ENCODE data around the gene CBX1. TPM values are rescaled to one million over a fixed set of nuclear protein-coding genes. Genes with fewer than 3 reads are reported as not detected.

Gene CBX1
- total and polyA plus RNA-seq, 2 of the 13 experiments (the other 11 are each of a cell fraction or from before 2014, with no cell fraction given), result 17.8 to 108 TPM

- TF ChIP-seq HMGXB3 (CRISPR knock-in tag; IDR thresholded peaks at IDR 0.05; ENCODE audit: borderline replicate concordance), result peak; percentile 98
- peak; percentile 41; the same call in 1 of the 2 replicates for TF ChIP-seq ZFX (CRISPR knock-in tag; IDR thresholded peaks at IDR 0.05; ENCODE audit: low read depth)
- TF ChIP-seq NR3C1 (CRISPR knock-in tag; IDR thresholded peaks at IDR 0.05), result no peak
- TF ChIP-seq HDAC1 (CRISPR knock-in tag; IDR thresholded peaks at IDR 0.05), result peak; percentile 96
- no peak for TF ChIP-seq ZNF160 (CRISPR knock-in tag; IDR thresholded peaks at IDR 0.05)
- TF ChIP-seq ARID2 (CRISPR knock-in tag; IDR thresholded peaks at IDR 0.05; ENCODE audit: borderline replicate concordance), result no peak
- TF ChIP-seq NFIC (IDR thresholded peaks at IDR 0.05; ENCODE audit: low read length), result no peak
- TF ChIP-seq, protein P1, sequence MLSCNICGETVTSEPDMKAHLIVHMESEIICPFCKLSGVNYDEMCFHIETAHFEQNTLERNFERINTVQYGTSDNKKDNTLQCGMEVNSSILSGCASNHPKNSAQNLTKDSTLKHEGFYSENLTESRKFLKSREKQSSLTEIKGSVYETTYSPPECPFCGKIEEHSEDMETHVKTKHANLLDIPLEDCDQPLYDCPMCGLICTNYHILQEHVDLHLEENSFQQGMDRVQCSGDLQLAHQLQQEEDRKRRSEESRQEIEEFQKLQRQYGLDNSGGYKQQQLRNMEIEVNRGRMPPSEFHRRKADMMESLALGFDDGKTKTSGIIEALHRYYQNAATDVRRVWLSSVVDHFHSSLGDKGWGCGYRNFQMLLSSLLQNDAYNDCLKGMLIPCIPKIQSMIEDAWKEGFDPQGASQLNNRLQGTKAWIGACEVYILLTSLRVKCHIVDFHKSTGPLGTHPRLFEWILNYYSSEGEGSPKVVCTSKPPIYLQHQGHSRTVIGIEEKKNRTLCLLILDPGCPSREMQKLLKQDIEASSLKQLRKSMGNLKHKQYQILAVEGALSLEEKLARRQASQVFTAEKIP (CRISPR knock-in tag; IDR thresholded peaks at IDR 0.05; ENCODE audit: borderline replicate concordance), result no peak
- TF ChIP-seq ZNF660 (CRISPR knock-in tag; IDR thresholded peaks at IDR 0.05; ENCODE audit: borderline replicate concordance, low read depth), result no peak
- no peak; the same call in 1 of the 2 replicates for TF ChIP-seq ZNF775 (CRISPR knock-in tag; IDR thresholded peaks at IDR 0.05; ENCODE audit: borderline replicate concordance)
- 0 out of 2 replicates have a peak, but pooled peaks have one; percentile 15 for TF ChIP-seq ZNF205 (CRISPR knock-in tag; IDR thresholded peaks at IDR 0.05)
- TF ChIP-seq TGIF2 (CRISPR knock-in tag; IDR thresholded peaks at IDR 0.05), result peak; percentile 69; the same call in 1 of the 2 replicates
- TF ChIP-seq SOX5 (CRISPR knock-in tag; IDR thresholded peaks at IDR 0.05; ENCODE audit: borderline replicate concordance), result no peak
- TF ChIP-seq, protein P2, sequence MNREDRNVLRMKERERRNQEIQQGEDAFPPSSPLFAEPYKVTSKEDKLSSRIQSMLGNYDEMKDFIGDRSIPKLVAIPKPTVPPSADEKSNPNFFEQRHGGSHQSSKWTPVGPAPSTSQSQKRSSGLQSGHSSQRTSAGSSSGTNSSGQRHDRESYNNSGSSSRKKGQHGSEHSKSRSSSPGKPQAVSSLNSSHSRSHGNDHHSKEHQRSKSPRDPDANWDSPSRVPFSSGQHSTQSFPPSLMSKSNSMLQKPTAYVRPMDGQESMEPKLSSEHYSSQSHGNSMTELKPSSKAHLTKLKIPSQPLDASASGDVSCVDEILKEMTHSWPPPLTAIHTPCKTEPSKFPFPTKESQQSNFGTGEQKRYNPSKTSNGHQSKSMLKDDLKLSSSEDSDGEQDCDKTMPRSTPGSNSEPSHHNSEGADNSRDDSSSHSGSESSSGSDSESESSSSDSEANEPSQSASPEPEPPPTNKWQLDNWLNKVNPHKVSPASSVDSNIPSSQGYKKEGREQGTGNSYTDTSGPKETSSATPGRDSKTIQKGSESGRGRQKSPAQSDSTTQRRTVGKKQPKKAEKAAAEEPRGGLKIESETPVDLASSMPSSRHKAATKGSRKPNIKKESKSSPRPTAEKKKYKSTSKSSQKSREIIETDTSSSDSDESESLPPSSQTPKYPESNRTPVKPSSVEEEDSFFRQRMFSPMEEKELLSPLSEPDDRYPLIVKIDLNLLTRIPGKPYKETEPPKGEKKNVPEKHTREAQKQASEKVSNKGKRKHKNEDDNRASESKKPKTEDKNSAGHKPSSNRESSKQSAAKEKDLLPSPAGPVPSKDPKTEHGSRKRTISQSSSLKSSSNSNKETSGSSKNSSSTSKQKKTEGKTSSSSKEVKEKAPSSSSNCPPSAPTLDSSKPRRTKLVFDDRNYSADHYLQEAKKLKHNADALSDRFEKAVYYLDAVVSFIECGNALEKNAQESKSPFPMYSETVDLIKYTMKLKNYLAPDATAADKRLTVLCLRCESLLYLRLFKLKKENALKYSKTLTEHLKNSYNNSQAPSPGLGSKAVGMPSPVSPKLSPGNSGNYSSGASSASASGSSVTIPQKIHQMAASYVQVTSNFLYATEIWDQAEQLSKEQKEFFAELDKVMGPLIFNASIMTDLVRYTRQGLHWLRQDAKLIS (CRISPR knock-in tag; IDR thresholded peaks at IDR 0.05), result no peak
- TF ChIP-seq ARNTL (CRISPR knock-in tag; IDR thresholded peaks at IDR 0.05), result no peak; the same call in 1 of the 2 replicates
- TF ChIP-seq ZFP36 (IDR thresholded peaks at IDR 0.05; ENCODE audit: borderline replicate concordance, low read depth, low read length, partially characterized antibody), result peak; percentile 53
- TF ChIP-seq, protein P3, sequence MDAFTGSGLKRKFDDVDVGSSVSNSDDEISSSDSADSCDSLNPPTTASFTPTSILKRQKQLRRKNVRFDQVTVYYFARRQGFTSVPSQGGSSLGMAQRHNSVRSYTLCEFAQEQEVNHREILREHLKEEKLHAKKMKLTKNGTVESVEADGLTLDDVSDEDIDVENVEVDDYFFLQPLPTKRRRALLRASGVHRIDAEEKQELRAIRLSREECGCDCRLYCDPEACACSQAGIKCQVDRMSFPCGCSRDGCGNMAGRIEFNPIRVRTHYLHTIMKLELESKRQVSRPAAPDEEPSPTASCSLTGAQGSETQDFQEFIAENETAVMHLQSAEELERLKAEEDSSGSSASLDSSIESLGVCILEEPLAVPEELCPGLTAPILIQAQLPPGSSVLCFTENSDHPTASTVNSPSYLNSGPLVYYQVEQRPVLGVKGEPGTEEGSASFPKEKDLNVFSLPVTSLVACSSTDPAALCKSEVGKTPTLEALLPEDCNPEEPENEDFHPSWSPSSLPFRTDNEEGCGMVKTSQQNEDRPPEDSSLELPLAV (CRISPR knock-in tag; conservative IDR thresholded peaks at IDR 0.05; ENCODE audit: low read depth), result no peak
Observed at GRCh38 chr17:48025040-48025903, 76.0 kb downstream of the CBX1 start (continued).
